HepG2 (cell line): ENCODE results near the gene GRIN2C. TPM values are rescaled to one million over a fixed set of nuclear protein-coding genes. Genes with fewer than 3 reads are reported as not detected.

Source experiments
- ASH2L ChIP-seq: fragments of 300-600, 200-600 bp; sonication (generic); IDR thresholded peaks from 2 replicates; pipeline ENCODE4 v1.7.0; 2017; ENCODE audit warnings: low read depth, mild to moderate bottlenecking, moderate library complexity, mixed read lengths, low read length; ENCODE audit not compliant: insufficient read length
- CBFB ChIP-seq: sonication (generic); formaldehyde crosslinking; IDR thresholded peaks from 2 replicates; pipeline ENCODE4 v1.4.0; 2020; ENCODE audit warnings: missing genetic modification reagents
- ESRRA ChIP-seq: sonication (generic); formaldehyde crosslinking; IDR thresholded peaks from 2 replicates; pipeline ENCODE4 v1.5.1; 2020; ENCODE audit warnings: mild to moderate bottlenecking, low read depth, missing genetic modification reagents
- FOXJ3 ChIP-seq: sonication (generic); formaldehyde crosslinking; IDR thresholded peaks from 2 replicates; pipeline ENCODE4 v1.4.0; 2020; ENCODE audit warnings: missing genetic modification reagents, mild to moderate bottlenecking, borderline replicate concordance
- HINFP ChIP-seq: sonication (generic); formaldehyde crosslinking; IDR thresholded peaks from 2 replicates; pipeline ENCODE4 v1.4.0; 2020; ENCODE audit warnings: low read depth, mild to moderate bottlenecking, missing genetic modification reagents
- RBFOX2 ChIP-seq: fragments of 200-400 bp; formaldehyde crosslinking; IDR thresholded peaks from 2 replicates; pipeline ENCODE4 v1.6.1; 2017; ENCODE audit warnings: low read depth, mild to moderate bottlenecking, low read length
- THAP11 ChIP-seq: IDR thresholded peaks from 2 replicates; pipeline ENCODE4 v1.6.1; 2016; ENCODE audit warnings: missing biosample characterization, missing genetic modification reagents
- ZBTB46 ChIP-seq: sonication (generic); formaldehyde crosslinking; IDR thresholded peaks from 2 replicates; pipeline ENCODE4 v1.4.0; 2020; ENCODE audit warnings: mild to moderate bottlenecking, missing genetic modification reagents, borderline replicate concordance
- ZBTB7B ChIP-seq: sonication (generic); formaldehyde crosslinking; IDR thresholded peaks from 2 replicates; pipeline ENCODE4 v1.4.0; 2020; ENCODE audit warnings: missing genetic modification reagents
- ZNF142 ChIP-seq: sonication (generic); formaldehyde crosslinking; IDR thresholded peaks from 2 replicates; pipeline ENCODE4 v1.4.0; 2020; ENCODE audit warnings: missing genetic modification reagents
- ZNF276 ChIP-seq: sonication (generic); formaldehyde crosslinking; IDR thresholded peaks from 2 replicates; pipeline ENCODE4 v1.4.0; 2020; ENCODE audit warnings: mild to moderate bottlenecking, low read depth, missing genetic modification reagents
- ZNF552 ChIP-seq: sonication (generic); formaldehyde crosslinking; IDR thresholded peaks from 2 replicates; pipeline ENCODE4 v1.9.0; 2022; ENCODE audit warnings: missing genetic modification reagents, mild to moderate bottlenecking, borderline replicate concordance
- polyA plus RNA-seq, 8 experiments: library from polyadenylated mRNA; depleted of rRNA in 3 of 8; stranded (reverse) in 7 of 8; unstranded in 1 of 8; fragments of >200 nt; fragmentation: Illumina TruSeq in 4 of 8; extraction: Trizol in 4 of 8; gene quantifications; 2 replicates each; pipeline versions ENCODE4 v1.2.1 to v1.2.3, GENCODE V29; 2011 to 2016; ENCODE audit warnings: low read depth in 4 of 8, missing spikeins in 1 of 8, mixed read lengths in 1 of 8; ENCODE audit not compliant: insufficient read depth in 1 of 8
- total RNA-seq, 5 experiments: library from RNA; depleted of rRNA; stranded (reverse); fragments of >200 nt; fragmentation: Illumina TruSeq; extraction: Trizol; gene quantifications; 2 replicates each; pipeline ENCODE4 v1.2.3, GENCODE V29; 2016; ENCODE audit warnings: low read depth in 1 of 5

GRIN2C gene
- total and polyA plus RNA-seq, 2 of the 13 experiments (the other 11 are each of a cell fraction or from before 2014, with no cell fraction given) = 0.03 to 0.11 TPM

- TF ChIP-seq ZBTB46 (CRISPR knock-in tag) (no peak), ZNF142 (CRISPR knock-in tag) (peak; percentile 70; the same call in 1 of the 2 replicates), HINFP (CRISPR knock-in tag) (0 out of 2 replicates have a peak, but pooled peaks have one; percentile 66), CBFB (peak; percentile 13; the same call in 1 of the 2 replicates), ZNF552 (no peak), ESRRA (peak; percentile 32; the same call in 1 of the 2 replicates), THAP11 (no peak), FOXJ3 (CRISPR knock-in tag) (no peak), ASH2L (peak; percentile 25), ZBTB7B (CRISPR knock-in tag) (peak; percentile 41; the same call in 1 of the 2 replicates), RBFOX2 (peak; percentile 74), ZNF276 (peak; percentile 57; the same call in 1 of the 2 replicates)
Observed at GRCh38 chr17:74842599-74843351, 16.9 kb downstream of the GRIN2C start (continued).
